ENCODE results near the gene ADAM15.

DNA sequence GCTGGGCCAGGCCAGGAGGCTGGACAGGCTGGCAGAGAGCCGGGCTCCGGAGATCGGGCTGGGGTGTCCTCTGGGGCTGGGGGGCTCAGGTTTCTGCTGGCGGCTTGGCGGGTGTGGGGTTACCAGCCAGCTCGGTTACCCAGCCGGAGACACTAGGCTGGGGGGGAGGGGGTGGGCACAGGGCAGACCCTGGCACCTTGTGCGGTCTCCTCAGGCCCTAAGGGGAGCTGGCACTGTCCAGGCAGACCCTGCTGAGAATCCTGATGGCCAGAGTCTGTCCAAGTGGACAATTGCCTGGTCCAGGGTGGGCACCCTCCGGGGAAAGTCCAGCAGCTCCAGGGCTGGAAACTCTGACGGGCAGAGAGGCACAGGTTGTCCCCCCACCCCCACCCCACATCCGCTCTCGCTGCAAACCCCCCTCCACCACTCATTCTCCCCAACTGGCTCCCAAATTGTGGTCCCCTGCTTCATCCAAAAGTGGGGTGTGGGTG lies 41.9 kb upstream of the ADAM15 start:
- no peak for TF ChIP-seq JAZF1 (CRISPR knock-in tag; IDR thresholded peaks at IDR 0.05)
- TF ChIP-seq, protein P1, sequence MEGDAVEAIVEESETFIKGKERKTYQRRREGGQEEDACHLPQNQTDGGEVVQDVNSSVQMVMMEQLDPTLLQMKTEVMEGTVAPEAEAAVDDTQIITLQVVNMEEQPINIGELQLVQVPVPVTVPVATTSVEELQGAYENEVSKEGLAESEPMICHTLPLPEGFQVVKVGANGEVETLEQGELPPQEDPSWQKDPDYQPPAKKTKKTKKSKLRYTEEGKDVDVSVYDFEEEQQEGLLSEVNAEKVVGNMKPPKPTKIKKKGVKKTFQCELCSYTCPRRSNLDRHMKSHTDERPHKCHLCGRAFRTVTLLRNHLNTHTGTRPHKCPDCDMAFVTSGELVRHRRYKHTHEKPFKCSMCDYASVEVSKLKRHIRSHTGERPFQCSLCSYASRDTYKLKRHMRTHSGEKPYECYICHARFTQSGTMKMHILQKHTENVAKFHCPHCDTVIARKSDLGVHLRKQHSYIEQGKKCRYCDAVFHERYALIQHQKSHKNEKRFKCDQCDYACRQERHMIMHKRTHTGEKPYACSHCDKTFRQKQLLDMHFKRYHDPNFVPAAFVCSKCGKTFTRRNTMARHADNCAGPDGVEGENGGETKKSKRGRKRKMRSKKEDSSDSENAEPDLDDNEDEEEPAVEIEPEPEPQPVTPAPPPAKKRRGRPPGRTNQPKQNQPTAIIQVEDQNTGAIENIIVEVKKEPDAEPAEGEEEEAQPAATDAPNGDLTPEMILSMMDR (IDR thresholded peaks at IDR 0.05) = no peak

All from WTC11 (cell line).